Smooth muscle cell of the brain vasculature (primary cell): Measurements from ENCODE around the gene USP22.

ENCODE experiments used
- DNase-seq: peaks from one replicate; pipeline ENCODE4 v3.0.0-alpha.2; 2012; ENCODE audit warnings: low read depth, low spot score

Gene USP22

GRCh38 chr17:21020622-21021021 lies 22.2 kb downstream of the USP22 start:
- DNase-seq = no peak

- DNase-seq = no peak
These were observed 22.7 kb downstream of the USP22 start for GRCh38 chr17:21019976-21020586.

- DNase-seq = no peak
These were observed 23.9 kb downstream of the USP22 start for GRCh38 chr17:21018894-21019293.

- DNase-seq = no peak
These were observed 24.9 kb downstream of the USP22 start for GRCh38 chr17:21017861-21018260.

GRCh38 chr17:21017256-21017655 lies 25.6 kb downstream of the USP22 start:
- DNase-seq = no peak

- no peak for DNase-seq
These were observed 26.0 kb downstream of the USP22 start for GRCh38 chr17:21016826-21017225.

GRCh38 chr17:21015564-21015963 lies 27.2 kb downstream of the USP22 start:
- DNase-seq = no peak

- DNase-seq = no peak
These were observed 28.3 kb downstream of the USP22 start for GRCh38 chr17:21014498-21014897.

- DNase-seq = no peak
These were observed 28.8 kb downstream of the USP22 start for GRCh38 chr17:21013983-21014382.

GRCh38 chr17:21012736-21013135 lies 30.1 kb downstream of the USP22 start:
- no peak for DNase-seq

- DNase-seq = no peak
These were observed 31.9 kb downstream of the USP22 start for GRCh38 chr17:21010705-21011596.

- DNase-seq = no peak
These were observed 33.7 kb downstream of the USP22 start for GRCh38 chr17:21008992-21009671.

GRCh38 chr17:21008160-21008915 lies 34.5 kb downstream of the USP22 start:
- no peak for DNase-seq

- DNase-seq = no peak
These were observed 35.2 kb downstream of the USP22 start for GRCh38 chr17:21007646-21008045.

GRCh38 chr17:21005803-21006202 lies 37.0 kb downstream of the USP22 start:
- DNase-seq = no peak

GRCh38 chr17:21005367-21005766 lies 37.4 kb downstream of the USP22 start:
- no peak for DNase-seq

GRCh38 chr17:21004016-21004930 lies 38.5 kb downstream of the USP22 start:
- DNase-seq = no peak

GRCh38 chr17:21003007-21003621 lies 39.7 kb downstream of the USP22 start:
- DNase-seq = no peak

- DNase-seq = no peak
These were observed 40.4 kb downstream of the USP22 start for GRCh38 chr17:21002309-21003006.

GRCh38 chr17:21001813-21002221 lies 41.0 kb downstream of the USP22 start:
- no peak for DNase-seq
